Lung (tissue), 12 donors: ENCODE data around the gene SHTN1. TPM values are rescaled to one million over a fixed set of nuclear protein-coding genes. Genes with fewer than 3 reads are reported as not detected.

Source experiments
- ATAC-seq: fragments of 200-7000 bp; cut with Tn5 transposase; one replicate; pipeline ENCODE4 v1.9.1; 2020; ENCODE audit warnings: moderate number of reproducible peaks; ENCODE audit not compliant: insufficient read depth, low FRiP score
- DNase-seq, 3 donors: peaks; one replicate each; pipeline ENCODE4 v3.0.0-alpha.2; 2013 to 2017
- H3K27ac ChIP-seq, 2 donors: one replicate each; pipeline ENCODE4 v1.5.1; 2013; ENCODE audit warnings: mild to moderate bottlenecking in 2 of 2, moderate library complexity in 2 of 2, control low read depth in 1 of 2, inconsistent platforms in 1 of 2, low read depth in 1 of 2, low read length in 1 of 2
- H3K27me3 ChIP-seq, 3 donors: one replicate each; pipeline ENCODE4 v1.5.1; 2013; ENCODE audit warnings: low read length in 2 of 3; ENCODE audit not compliant: control insufficient read depth in 3 of 3, insufficient read depth in 3 of 3
- H3K36me3 ChIP-seq, 4 donors: one replicate each; pipeline ENCODE4 v1.5.1; 2013; ENCODE audit warnings: low read length in 4 of 4, mild to moderate bottlenecking in 1 of 4, moderate library complexity in 1 of 4; ENCODE audit not compliant: control insufficient read depth in 4 of 4, insufficient read depth in 4 of 4
- H3K4me1 ChIP-seq, 5 donors: one replicate each; pipeline ENCODE4 v1.5.1; 2013; ENCODE audit warnings: low read length in 5 of 5, mild to moderate bottlenecking in 2 of 5, moderate library complexity in 1 of 5; ENCODE audit not compliant: control insufficient read depth in 5 of 5, insufficient read depth in 5 of 5
- H3K4me3 ChIP-seq: one replicate; pipeline ENCODE4 v1.5.1; 2013; ENCODE audit warnings: mild to moderate bottlenecking, control low read depth, moderate library complexity
- H3K9ac ChIP-seq, 2 donors: one replicate each; pipeline ENCODE4 v1.5.1; 2013; ENCODE audit warnings: low read length in 2 of 2, control low read depth in 1 of 2; ENCODE audit not compliant: insufficient read depth in 1 of 2
- H3K9me3 ChIP-seq, 4 donors: one replicate each; pipeline ENCODE4 v1.5.1; 2013; ENCODE audit warnings: low read length in 3 of 4, mild to moderate bottlenecking in 1 of 4, moderate library complexity in 1 of 4; ENCODE audit not compliant: control insufficient read depth in 4 of 4, insufficient read depth in 3 of 4
- WGBS, 2 donors: extraction: QIAGEN DNeasy Blood & Tissue Kit; methylation state at CpG; one replicate each; pipeline ENCODE4 v1.1.7; 2013; 5-methylcytosine and 5-hydroxymethylcytosine counted together
- polyA plus RNA-seq, 2 donors: library from polyadenylated mRNA; stranded (reverse); fragments of 200-250 nt; gene quantifications; one replicate each; pipeline ENCODE4 v1.2.1, GENCODE V29; 2013
- total RNA-seq, 2 donors: library from RNA; depleted of rRNA in 1 of 2; stranded (reverse); fragments of >200 nt in 1 of 2; gene quantifications; one replicate each; pipeline ENCODE4 v1.2.1, GENCODE V29; 2014 to 2021
- TF ChIP-seq, protein P1 (sequence below): IDR thresholded peaks from 2 replicates; pipeline ENCODE4 v1.5.1; 2012; ENCODE audit warnings: mild to moderate bottlenecking; ENCODE audit errors: control extremely low read depth, extremely low read depth
- donor health status: control.
- donor health status: control.
- donor health status: Bipolar disorder and iron deficiency.
- donor health status: healthy.
- donor health status: DM: yes; HTN: yes; CAD: no.

The SHTN1 gene
- total and polyA plus RNA-seq, 4 donors = 14.0 to 28.4 (median 16.7) TPM

DNA sequence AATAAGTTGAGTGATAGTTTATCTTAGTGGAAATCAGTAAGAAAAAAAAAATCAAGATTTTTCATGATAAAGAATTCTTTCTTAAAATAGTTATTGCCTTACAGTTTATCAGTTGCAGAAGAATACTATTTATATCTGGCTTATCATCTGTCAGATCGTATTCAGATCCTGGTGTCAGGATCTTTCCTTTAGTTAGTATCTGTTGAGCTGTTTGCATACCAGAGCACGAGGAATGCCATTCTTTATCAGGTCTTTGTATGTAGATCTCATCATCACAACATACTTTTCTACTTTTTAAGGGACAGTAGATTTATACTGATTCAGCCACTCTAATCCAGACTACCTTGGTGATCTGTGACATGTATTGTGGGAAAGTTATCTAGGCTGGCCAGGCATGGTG lies 143.2 kb downstream of the SHTN1 start:
- H3K4me3 ChIP-seq = no peak overlapping the region
- H3K9ac ChIP-seq = no peak overlapping the region
- no peak for ATAC-seq
- 69% methylated on average over 2 of the region's 2 CpGs for WGBS, 2 donors
- no peaks in the 10 kb centered on the region for H3K4me1 ChIP-seq
- TF ChIP-seq, protein P1, sequence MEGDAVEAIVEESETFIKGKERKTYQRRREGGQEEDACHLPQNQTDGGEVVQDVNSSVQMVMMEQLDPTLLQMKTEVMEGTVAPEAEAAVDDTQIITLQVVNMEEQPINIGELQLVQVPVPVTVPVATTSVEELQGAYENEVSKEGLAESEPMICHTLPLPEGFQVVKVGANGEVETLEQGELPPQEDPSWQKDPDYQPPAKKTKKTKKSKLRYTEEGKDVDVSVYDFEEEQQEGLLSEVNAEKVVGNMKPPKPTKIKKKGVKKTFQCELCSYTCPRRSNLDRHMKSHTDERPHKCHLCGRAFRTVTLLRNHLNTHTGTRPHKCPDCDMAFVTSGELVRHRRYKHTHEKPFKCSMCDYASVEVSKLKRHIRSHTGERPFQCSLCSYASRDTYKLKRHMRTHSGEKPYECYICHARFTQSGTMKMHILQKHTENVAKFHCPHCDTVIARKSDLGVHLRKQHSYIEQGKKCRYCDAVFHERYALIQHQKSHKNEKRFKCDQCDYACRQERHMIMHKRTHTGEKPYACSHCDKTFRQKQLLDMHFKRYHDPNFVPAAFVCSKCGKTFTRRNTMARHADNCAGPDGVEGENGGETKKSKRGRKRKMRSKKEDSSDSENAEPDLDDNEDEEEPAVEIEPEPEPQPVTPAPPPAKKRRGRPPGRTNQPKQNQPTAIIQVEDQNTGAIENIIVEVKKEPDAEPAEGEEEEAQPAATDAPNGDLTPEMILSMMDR = no peak
- no peaks in the 10 kb centered on the region for H3K27me3 ChIP-seq
- no peaks in the 10 kb centered on the region for H3K36me3 ChIP-seq
- no peaks in the 10 kb centered on the region for H3K9me3 ChIP-seq
- DNase-seq = no peak
- H3K27ac ChIP-seq = no peak overlapping the region

DNA sequence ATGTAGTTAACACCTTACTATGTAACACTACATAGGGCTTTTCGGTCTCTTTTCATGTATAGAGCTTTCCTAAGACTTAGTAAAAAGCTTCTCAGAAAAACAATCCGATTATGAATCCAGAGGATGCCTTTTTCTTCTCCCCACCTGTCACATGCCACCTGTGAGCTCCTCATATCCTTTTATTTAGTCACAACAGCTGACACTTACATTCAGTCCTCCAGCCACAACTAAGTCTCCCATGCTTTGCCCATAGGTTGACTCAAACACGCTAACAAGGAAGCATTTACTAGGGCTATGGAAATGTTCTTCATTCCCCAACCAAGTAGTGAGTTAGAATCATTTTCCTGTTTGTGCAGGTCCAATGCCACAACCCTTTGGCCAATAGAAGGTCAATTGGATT lies 147.8 kb downstream of the SHTN1 start:
- ATAC-seq (no peak), DNase-seq (no peak)
- Histone ChIP-seq H3K27me3 (no peaks in the 10 kb centered on the region), H3K9me3 (no peaks in the 10 kb centered on the region), H3K36me3 (no peaks in the 10 kb centered on the region), H3K27ac (no peak overlapping the region), H3K4me3 (no peak overlapping the region), H3K4me1 (no peaks in the 10 kb centered on the region), H3K9ac (no peak overlapping the region)
- 95 to 97% methylated on average over 3 of the region's 3 CpGs for WGBS, 2 donors
- TF ChIP-seq, protein P1 = no peak

DNA sequence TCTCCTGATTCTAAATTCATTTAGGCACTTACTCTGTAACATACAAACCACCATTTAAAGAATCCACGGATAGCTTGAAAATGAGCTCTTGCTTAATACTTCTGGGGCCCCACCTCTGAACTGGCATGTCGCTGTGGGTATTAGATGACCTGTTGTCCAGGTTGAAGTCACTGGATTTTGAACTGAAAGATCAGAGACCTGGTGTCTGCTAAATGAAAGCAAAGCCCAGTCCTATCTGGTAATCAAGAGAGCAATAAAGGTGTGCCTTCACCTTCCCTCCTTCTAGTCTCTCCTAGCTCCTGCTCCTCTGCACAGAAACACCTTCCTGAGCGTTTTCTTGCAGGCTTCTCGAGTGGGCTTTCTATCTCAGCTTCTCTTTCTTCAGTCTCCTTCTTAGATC lies 151.3 kb downstream of the SHTN1 start:
- ATAC-seq (no peak), DNase-seq (no peak)
- no peak overlapping the region for H3K9ac ChIP-seq
- no peak overlapping the region for H3K4me3 ChIP-seq
- peaks cover 0 to 11% (median 0%) of the 10 kb centered on the region in 5 donors for H3K4me1 ChIP-seq
- no peak overlapping the region for H3K27ac ChIP-seq
- no peaks in the 10 kb centered on the region for H3K27me3 ChIP-seq
- 82 to 95% methylated on average over 4 of the region's 4 CpGs for WGBS, 2 donors
- H3K36me3 ChIP-seq = no peaks in the 10 kb centered on the region
- TF ChIP-seq, protein P1 = no peak
- no peaks in the 10 kb centered on the region for H3K9me3 ChIP-seq

DNA sequence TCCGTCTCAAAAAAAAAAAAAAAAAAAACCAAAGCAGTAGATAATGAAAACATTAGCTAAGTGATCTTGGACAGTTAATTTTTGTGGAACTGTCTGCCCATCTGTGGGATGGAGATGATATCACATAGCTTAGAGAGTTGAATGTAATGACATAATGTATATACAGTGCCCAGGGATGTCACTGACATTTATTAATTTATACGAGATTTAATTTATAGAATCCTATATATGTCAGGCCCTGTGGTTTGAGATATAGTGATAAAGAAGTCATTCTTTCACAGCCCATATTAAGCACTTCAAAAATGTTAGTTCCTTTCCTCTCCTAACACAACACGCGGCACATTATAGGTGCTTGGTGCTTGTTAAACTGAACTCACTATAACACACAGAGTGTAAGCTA lies 151.7 kb downstream of the SHTN1 start:
- Histone ChIP-seq H3K9ac (no peak overlapping the region), H3K4me1 (peaks cover 0 to 15% (median 3%) of the 10 kb centered on the region in 5 donors), H3K27ac (no peak overlapping the region), H3K27me3 (no peaks in the 10 kb centered on the region), H3K4me3 (no peak overlapping the region), H3K9me3 (no peaks in the 10 kb centered on the region), H3K36me3 (no peaks in the 10 kb centered on the region)
- 86 to 87% methylated on average over 3 to 4 of the region's 4 CpGs for WGBS, 2 donors
- DNase-seq (no peak), ATAC-seq (no peak)
- TF ChIP-seq, protein P1 = no peak
